K562 (cell line): Measurements from ENCODE around the gene COL16A1. TPM values are rescaled to one million over a fixed set of nuclear protein-coding genes. Genes with fewer than 3 reads are reported as not detected.

Experiments
- ATAC-seq: fragments of 200-7000 bp; cut with Tn5 transposase; 3 replicates; pipeline ENCODE4 v1.9.1; 2020; ENCODE audit warnings: moderate library complexity
- BruUV-seq: library from RNA; stranded (reverse); fragments of 400-500 nt; replicated peaks from 2 replicates; lab custom pipeline; 2021; lab: Mats Ljungman, UMichigan
- CTCF ChIA-PET: fragments of 300-600 bp; formaldehyde crosslinking; extraction: SDS; loops from one replicate; lab custom pipeline; 2021; ENCODE audit warnings: low intra/inter-chr PET ratio; lab: Yijun Ruan, JAX
- POLR2A ChIA-PET: fragments of 300-600, 350-650 bp; sonication (Branson Sonifier 250); formaldehyde crosslinking; extraction: SDS; loops from one replicate; lab custom pipeline; 2021; ENCODE audit warnings: antibody characterized with exemption, inconsistent platforms; lab: Yijun Ruan, JAX
- DNase-seq, 4 experiments: peaks; one replicate each; pipeline versions ENCODE4 v3.0.0 to v3.0.0-alpha.2; 2011 to 2018; ENCODE audit warnings: low spot score in 3 of 4, mixed read lengths in 3 of 4; ENCODE audit errors: extremely low read depth in 1 of 4
- FAIRE-seq: peaks from 2 replicates; lab custom pipeline; 2011; peaks lifted over from hg19 to GRCh38; lab: Jason Lieb, UNC
- H2AFZ ChIP-seq: 2 replicates; pipeline ENCODE4 v1.6.0; 2011; ENCODE audit warnings: low read depth, low read length, control low read depth, inconsistent platforms
- H3K27ac ChIP-seq: fragments of 200-600 bp; 3 replicates; pipeline ENCODE4 v1.8.0; 2011; ENCODE audit warnings: low read depth, mild to moderate bottlenecking, control low read depth, inconsistent platforms, low read length, moderate library complexity, mixed read lengths; ENCODE audit errors: extremely low read depth
- H3K27me3 ChIP-seq, 2 experiments: fragments of 300-600 bp in 1 of 2; 2 replicates in 1 of 2; 3 replicates in 1 of 2; pipeline versions ENCODE4 v1.6.0 to v1.8.0; 2011; ENCODE audit warnings: inconsistent platforms in 2 of 2, low read length in 2 of 2, mild to moderate bottlenecking in 1 of 2, mixed read lengths in 1 of 2, moderate library complexity in 1 of 2; ENCODE audit not compliant: control insufficient read depth in 2 of 2, insufficient read depth in 2 of 2
- H3K36me3 ChIP-seq: fragments of 300-600 bp; 3 replicates; pipeline ENCODE4 v1.8.0; 2011; ENCODE audit warnings: mild to moderate bottlenecking, low read length, inconsistent platforms; ENCODE audit not compliant: control insufficient read depth, insufficient read depth
- H3K4me1 ChIP-seq, 2 experiments: fragments of 200-600 bp in 1 of 2; replicated peaks in 1 of 2; 2 replicates in 1 of 2; 3 replicates in 1 of 2; pipeline versions ENCODE4 v1.5.1 to v1.8.0; 2011; ENCODE audit warnings: inconsistent platforms in 2 of 2, low read length in 2 of 2, mild to moderate bottlenecking in 1 of 2, mixed read lengths in 1 of 2, moderate library complexity in 1 of 2; ENCODE audit not compliant: control insufficient read depth in 2 of 2, insufficient read depth in 2 of 2
- H3K4me2 ChIP-seq: 2 replicates; pipeline ENCODE4 v1.6.1; 2011; ENCODE audit warnings: low read length, control low read depth, inconsistent platforms, mixed read lengths; ENCODE audit not compliant: insufficient read depth
- H3K4me3 ChIP-seq: fragments of 200-600 bp; sonication (generic), shearing (Covaris generic); 2 replicates; pipeline ENCODE4 v1.5.1; 2016; ENCODE audit warnings: control low read depth, inconsistent platforms
- H3K79me2 ChIP-seq: fragments of 200-600 bp; 3 replicates; pipeline ENCODE4 v1.8.0; 2011; ENCODE audit warnings: low read length, inconsistent platforms; ENCODE audit not compliant: control insufficient read depth, insufficient read depth
- H3K9ac ChIP-seq, 2 experiments: 2 replicates each; pipeline versions ENCODE4 v1.6.0 to v1.6.1; 2011; ENCODE audit warnings: low read depth in 2 of 2, low read length in 2 of 2, control low read depth in 1 of 2, inconsistent platforms in 1 of 2, mild to moderate bottlenecking in 1 of 2, mixed read lengths in 1 of 2; ENCODE audit not compliant: insufficient read depth in 1 of 2
- H3K9me1 ChIP-seq: one replicate; pipeline ENCODE4 v1.6.0; 2011; ENCODE audit warnings: inconsistent platforms, mild to moderate bottlenecking, low read length, moderate library complexity; ENCODE audit not compliant: control insufficient read depth, insufficient read depth
- H3K9me3 ChIP-seq: replicated peaks from 2 replicates; pipeline ENCODE4 v1.5.1; 2011; ENCODE audit warnings: low read depth, low read length, inconsistent platforms; ENCODE audit not compliant: control insufficient read depth, insufficient read depth
- H4K20me1 ChIP-seq: replicated peaks from 2 replicates; pipeline ENCODE4 v1.6.1; 2011; ENCODE audit warnings: low read length, inconsistent platforms, mixed read lengths; ENCODE audit not compliant: control insufficient read depth, insufficient read depth
- BRD9 ChIP-seq: fragments of 450-650 bp; IDR thresholded peaks from 2 replicates; pipeline ENCODE4 v1.6.1; 2018; ENCODE audit warnings: low read depth; ENCODE audit not compliant: partially characterized antibody
- FOXA3 ChIP-seq, 2 experiments: fragments of 450-650 bp in 1 of 2; sonication (generic) in 1 of 2; formaldehyde crosslinking; IDR thresholded peaks in 1 of 2; conservative IDR thresholded peaks in 1 of 2; 2 replicates each; pipeline versions ENCODE4 v1.4.0 to v1.8.0; 2020 to 2022; ENCODE audit warnings: mild to moderate bottlenecking in 2 of 2, missing genetic modification reagents in 1 of 2
- PTRF ChIP-seq: fragments of 450-650 bp; IDR thresholded peaks from 2 replicates; pipeline ENCODE4 v1.6.1; 2016; ENCODE audit warnings: mild to moderate bottlenecking, missing genetic modification characterization, missing compliant biosample characterization
- RBM14 ChIP-seq: fragments of 200-400 bp; formaldehyde crosslinking; IDR thresholded peaks from 2 replicates; pipeline ENCODE4 v1.6.1; 2018; ENCODE audit warnings: low read depth, mild to moderate bottlenecking, low read length, moderate library complexity, borderline replicate concordance; ENCODE audit not compliant: insufficient read depth
- WHSC1 ChIP-seq: IDR thresholded peaks from one replicate; pipeline ENCODE4 v1.6.1; 2012; ENCODE audit warnings: low read length, control low read depth, inconsistent platforms
- ZNF23 ChIP-seq: fragments of 250-450 bp; sonication (Bioruptor Pico); IDR thresholded peaks from 2 replicates; pipeline ENCODE4 v1.4.0; 2020; ENCODE audit warnings: mild to moderate bottlenecking
- ZNF764 ChIP-seq: fragments of 250-450 bp; sonication (Bioruptor Pico); IDR thresholded peaks from 2 replicates; pipeline ENCODE4 v1.4.0; 2020; ENCODE audit warnings: low read depth, mild to moderate bottlenecking, moderate library complexity
- WGBS: fragments of 100-300 bp; shearing (Covaris generic); methylation state at CpG from one replicate; pipeline ENCODE4 v1.1.6; 2016; ENCODE audit warnings: low coverage, mixed read lengths; ENCODE audit not compliant: insufficient coverage; ENCODE audit errors: missing lambda C conversion rate; 5-methylcytosine and 5-hydroxymethylcytosine counted together
- in situ Hi-C: fragments of 300-500 bp; cut with MboI; formaldehyde crosslinking; loops from 4 replicates; pipeline ENCODE4 v1.15.0; 2018; ENCODE audit warnings: inconsistent platforms, mixed read lengths
- intact Hi-C: fragments of 100-400 bp; cut with micrococcal nuclease; formaldehyde crosslinking; loops from 2 replicates; pipeline ENCODE4 v1.14.2; 2022
- polyA plus RNA-seq, 8 experiments: library from polyadenylated mRNA; depleted of rRNA in 4 of 8; stranded (reverse) in 5 of 8; unstranded in 3 of 8; fragments of >200 nt; fragmentation: Nextera tagmentation in 2 of 8; fragmentation: Illumina TruSeq in 1 of 8; extraction: Ambion mirVana in 2 of 8; extraction: Trizol in 1 of 8; gene quantifications; 2 replicates each; pipeline versions ENCODE4 v1.2.1 to v1.2.3, GENCODE V29; 2011 to 2014; ENCODE audit warnings: inconsistent platforms in 1 of 8, missing spikeins in 1 of 8
- total RNA-seq, 7 experiments: library from RNA; depleted of rRNA in 6 of 7; stranded (reverse); fragments of >200 nt in 6 of 7; fragmentation: Illumina TruSeq in 2 of 7; extraction: Trizol in 2 of 7; gene quantifications; 2 replicates each; pipeline versions ENCODE4 v1.2.1 to v1.2.3, GENCODE V29; 2011 to 2021; ENCODE audit warnings: low replicate concordance in 1 of 7
- TF ChIP-seq, protein P1 (sequence below): fragments of 250-450 bp; sonication (Bioruptor Pico); IDR thresholded peaks from 2 replicates; pipeline ENCODE4 v1.5.0; 2021; ENCODE audit warnings: mild to moderate bottlenecking, borderline replicate concordance

COL16A1 gene
- total and polyA plus RNA-seq, 9 of the 15 experiments (the other 6 are each of a cell fraction or from before 2014, with no cell fraction given) = 0.11 to 0.60 (median 0.11) TPM; not detected in 6

GRCh38 chr1:31675756-31676155, 28.1 kb downstream of the COL16A1 start:
- in situ Hi-C loops (no loop called here), intact Hi-C loops (no loop called here)
- WGBS = 3% methylated on average over 14 of the region's 14 CpGs
- Histone ChIP-seq H3K4me3 (no peak overlapping the region), H2AFZ (no peak overlapping the region), H3K27me3 (peaks cover 67 to 97% of the 10 kb centered on the region in 2 experiments), H3K4me1 (peaks cover 0 to 8% of the 10 kb centered on the region in 2 experiments; a peak in 1 of 5 replicates), H4K20me1 (peaks cover 4% of the 10 kb centered on the region), H3K36me3 (no peaks in the 10 kb centered on the region), H3K4me2 (no peak overlapping the region), H3K9me1 (no peaks in the 10 kb centered on the region), H3K9me3 (no peaks in the 10 kb centered on the region), H3K27ac (no peak overlapping the region), H3K9ac (no peak overlapping the region), H3K79me2 (no peaks in the 10 kb centered on the region)
- DNase-seq = no peak
- ATAC-seq = no peak
- TF ChIP-seq RBM14 = no peak
- TF ChIP-seq PTRF (tag) = no peak
- TF ChIP-seq, protein P1, sequence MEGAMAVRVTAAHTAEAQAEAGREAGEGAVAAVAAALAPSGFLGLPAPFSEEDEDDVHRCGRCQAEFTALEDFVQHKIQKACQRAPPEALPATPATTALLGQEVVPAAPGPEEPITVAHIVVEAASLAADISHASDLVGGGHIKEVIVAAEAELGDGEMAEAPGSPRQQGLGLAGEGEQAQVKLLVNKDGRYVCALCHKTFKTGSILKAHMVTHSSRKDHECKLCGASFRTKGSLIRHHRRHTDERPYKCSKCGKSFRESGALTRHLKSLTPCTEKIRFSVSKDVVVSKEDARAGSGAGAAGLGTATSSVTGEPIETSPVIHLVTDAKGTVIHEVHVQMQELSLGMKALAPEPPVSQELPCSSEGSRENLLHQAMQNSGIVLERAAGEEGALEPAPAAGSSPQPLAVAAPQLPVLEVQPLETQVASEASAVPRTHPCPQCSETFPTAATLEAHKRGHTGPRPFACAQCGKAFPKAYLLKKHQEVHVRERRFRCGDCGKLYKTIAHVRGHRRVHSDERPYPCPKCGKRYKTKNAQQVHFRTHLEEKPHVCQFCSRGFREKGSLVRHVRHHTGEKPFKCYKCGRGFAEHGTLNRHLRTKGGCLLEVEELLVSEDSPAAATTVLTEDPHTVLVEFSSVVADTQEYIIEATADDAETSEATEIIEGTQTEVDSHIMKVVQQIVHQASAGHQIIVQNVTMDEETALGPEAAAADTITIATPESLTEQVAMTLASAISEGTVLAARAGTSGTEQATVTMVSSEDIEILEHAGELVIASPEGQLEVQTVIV = no peak
- no peak for TF ChIP-seq ZNF23 (CRISPR knock-in tag)
- no peak for TF ChIP-seq FOXA3 (CRISPR knock-in tag; conservative IDR thresholded peaks at IDR 0.05 in 1 of 2, IDR thresholded peaks at IDR 0.05 in 1 of 2)
- no peak for TF ChIP-seq WHSC1
- TF ChIP-seq BRD9 = no peak
- no peak for TF ChIP-seq ZNF764 (CRISPR knock-in tag)
- no peak for FAIRE-seq
- ChIA-PET POLR2A (no interaction called here), CTCF (interaction anchor here (0.6 kb wide), 1 partner anchor 20 kb away, joined by 3 read pairs; no protein-coding TSS in a partner anchor)
- BruUV-seq = no TSS peak
